HG02840 (cell line): Measurements from ENCODE around the gene CPSF7.
"Not testable (repeated sequence)": the region's sequence is repeated elsewhere in the genome, so short reads cannot be mapped to it uniquely, and the experiment has no call there.

Source experiments
- ATAC-seq: cut with Tn5 transposase; IDR thresholded peaks from one replicate; pipeline ENCODE4 v1.9.1; 2021; ENCODE audit warnings: mild to moderate bottlenecking, moderate library complexity, moderate number of reproducible peaks; ENCODE audit not compliant: unreplicated experiment, low FRiP score

Gene CPSF7

DNA sequence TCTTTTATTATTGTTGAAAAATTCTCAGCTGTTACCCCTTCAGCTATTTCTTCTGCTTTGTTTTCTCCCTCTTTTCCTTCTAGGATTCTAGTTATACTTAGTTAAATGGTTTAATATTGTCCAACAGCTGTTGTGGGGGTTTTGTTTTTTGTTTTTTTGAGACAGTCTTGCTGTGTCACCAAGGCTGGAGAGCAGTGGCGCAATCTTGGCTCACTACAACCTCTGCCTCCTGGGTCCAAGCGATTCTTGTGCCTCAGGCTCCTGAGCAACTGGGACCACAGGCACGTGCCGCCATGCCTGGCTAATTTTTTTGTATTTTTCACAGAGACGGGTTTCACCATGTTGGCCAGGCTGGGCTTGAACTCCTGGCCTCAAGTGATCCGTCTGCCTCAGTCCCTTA is 12.8 kb upstream of the CPSF7 start:
- ATAC-seq, result no peak

DNA sequence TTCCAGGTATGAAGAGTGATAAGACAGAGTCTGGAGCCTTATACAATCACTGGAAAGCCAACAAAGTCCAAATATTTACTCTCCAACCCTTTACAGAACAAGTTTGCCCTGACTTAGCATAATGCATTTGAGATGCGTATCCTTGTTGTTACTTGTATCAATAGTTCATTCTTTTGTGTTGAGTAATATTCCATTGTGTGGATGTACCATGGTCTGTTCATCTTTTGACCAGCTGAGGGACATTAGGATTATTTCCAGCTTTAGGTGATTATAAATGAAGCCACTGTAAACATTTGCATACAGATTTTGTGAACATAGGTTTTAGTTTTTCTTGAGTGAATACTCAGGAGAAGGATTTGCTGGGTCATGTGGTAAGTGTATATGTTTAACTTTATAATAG is 9.8 kb upstream of the CPSF7 start:
- ATAC-seq, result no peak

DNA sequence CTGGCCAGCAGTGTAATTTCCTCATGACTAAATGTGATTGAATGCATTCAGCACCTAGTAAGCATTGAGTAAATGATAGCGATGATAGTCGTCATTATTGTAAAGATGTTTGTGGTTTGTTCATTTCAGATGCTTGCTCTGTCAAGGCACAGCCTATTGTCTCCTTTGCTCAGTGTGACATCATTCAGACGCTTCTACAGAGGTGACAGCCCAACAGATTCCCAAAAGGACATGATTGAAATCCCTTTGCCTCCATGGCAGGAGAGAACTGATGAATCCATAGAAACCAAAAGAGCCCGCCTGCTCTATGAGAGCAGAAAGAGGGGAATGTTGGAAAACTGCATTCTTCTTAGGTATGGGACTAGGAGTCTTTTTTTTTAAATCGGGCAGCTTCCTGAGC is 7.7 kb upstream of the CPSF7 start:
- no peak for ATAC-seq

DNA sequence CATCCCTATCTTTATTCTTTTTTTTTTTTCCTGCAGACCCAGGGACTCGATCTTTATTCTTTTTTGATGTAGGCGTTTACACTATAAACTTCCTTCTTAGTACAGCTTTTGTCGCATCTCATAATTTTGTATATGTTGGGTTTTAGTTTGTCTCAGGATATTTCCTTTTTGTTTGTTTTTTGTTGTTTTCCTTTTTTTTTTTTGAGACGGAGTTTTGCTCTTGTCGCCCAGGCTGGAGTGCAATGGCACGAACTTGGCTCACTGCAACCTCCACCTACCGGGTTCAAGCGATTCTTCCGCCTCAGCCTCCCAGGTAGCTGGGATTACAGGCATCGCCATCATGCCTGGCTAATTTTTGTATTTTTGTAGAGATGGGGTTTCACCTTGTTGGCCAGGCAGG is 1.1 kb upstream of the CPSF7 start:
- ATAC-seq, result not testable (repeated sequence)

DNA sequence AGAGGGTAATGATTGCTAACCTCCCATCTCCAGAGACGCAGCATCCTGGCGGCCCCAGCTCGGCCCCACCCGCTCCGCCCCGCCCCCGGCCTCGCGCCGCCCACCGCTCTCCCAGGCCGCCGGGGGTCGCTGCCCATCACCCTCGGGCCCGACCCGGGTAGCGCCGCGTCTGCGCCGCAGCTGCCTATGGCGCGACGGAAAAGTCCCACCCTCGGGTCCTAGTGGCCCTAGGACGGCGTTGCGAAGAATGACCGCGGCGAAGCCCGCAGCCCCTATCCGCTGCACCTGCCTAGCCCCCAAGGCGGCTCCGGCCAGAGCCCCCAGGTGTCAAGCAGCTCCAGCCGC is 457 bp downstream of the CPSF7 start:
- ATAC-seq, result peak; percentile 46

DNA sequence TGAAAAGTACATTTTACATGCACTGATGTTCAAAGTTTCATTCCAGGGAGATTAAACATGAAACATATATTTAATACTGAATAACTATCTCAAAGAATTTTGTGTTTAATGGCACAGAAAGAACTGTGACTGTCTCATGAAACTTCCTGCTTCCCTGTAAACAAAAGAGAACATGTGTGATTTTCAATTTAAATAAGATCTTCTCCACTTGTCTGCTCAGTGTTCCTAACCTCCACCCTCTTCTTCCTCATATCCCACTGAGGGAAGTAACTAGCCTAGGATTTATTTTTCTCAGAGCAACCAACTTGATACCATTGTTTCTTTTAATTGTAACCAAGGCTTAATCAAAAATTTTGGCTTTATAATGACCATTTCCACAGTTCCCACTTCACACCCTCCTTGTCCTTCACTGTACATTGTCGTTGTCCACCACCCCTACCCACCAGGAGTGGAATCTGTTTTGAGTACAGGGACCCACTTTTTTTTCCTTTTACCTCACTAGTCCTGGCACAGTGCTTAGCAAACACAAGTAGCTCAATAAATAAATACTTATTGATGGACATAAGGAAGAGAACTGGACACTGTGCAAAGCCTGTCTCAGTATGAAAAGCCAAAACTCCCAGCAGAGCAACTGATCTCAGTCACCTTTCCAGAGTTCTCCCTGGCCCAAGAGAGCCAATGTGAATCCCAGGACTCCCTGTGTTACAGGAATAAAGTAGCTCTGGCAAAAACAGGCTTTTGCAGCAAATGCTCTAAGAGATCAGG is 4.2 kb downstream of the CPSF7 start:
- no peak for ATAC-seq

DNA sequence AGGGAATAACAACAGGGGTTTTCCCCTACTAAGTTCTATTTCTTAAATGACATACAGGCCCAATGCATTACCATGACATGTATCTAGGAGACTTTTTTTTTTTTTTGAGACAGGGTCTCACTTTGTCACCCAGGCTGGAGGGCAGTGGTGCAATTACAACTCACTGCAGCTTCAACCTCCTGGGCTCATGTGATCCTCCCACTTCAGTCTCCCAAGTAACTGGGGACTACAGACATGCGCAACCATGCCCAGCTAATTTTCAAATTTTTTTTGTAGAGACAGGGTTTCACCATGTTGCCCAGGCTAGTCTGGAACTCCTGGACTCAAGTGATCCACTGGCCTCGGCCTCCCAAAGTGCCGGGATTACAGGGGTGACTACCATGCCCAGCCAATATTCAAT is 7.5 kb downstream of the CPSF7 start:
- no peak for ATAC-seq

DNA sequence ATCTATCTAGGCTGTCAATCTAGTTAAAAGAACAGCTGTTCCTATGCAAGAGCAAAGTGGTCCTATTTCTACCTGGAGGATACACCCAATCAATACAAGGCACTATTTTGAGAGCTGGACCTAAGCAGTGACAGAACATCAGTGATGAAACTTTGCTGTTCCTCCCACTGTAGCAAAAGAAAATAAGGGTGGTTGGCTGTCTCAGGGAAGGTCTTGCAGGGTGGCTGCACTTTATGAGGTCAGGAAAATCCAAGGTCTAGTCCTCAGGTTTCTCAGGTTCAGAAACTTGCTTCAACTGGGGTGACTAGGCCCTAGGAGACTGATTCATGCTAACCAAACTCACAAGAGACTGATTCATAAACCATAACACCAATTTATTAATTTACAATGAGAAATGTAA is 11.6 kb downstream of the CPSF7 start:
- no peak for ATAC-seq

DNA sequence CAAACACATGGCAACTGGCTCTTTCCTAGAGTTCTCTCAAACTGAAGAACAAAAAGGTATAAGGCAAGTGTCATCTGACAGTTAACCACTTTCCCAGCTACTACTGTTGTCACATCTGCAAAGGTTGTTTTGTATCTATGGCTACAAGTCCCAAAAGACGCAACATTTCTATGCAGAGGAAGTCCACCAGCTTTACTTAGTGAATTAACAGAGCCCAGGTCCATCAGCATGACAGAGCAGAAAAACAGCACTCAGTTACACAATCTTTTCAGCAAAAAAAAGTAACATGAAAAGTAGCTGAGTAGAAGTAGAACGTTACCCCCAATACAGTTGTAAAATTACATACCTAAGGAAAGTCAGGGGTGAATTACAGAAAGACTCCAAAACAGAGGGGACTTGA is 12.1 kb downstream of the CPSF7 start:
- ATAC-seq, result no peak

DNA sequence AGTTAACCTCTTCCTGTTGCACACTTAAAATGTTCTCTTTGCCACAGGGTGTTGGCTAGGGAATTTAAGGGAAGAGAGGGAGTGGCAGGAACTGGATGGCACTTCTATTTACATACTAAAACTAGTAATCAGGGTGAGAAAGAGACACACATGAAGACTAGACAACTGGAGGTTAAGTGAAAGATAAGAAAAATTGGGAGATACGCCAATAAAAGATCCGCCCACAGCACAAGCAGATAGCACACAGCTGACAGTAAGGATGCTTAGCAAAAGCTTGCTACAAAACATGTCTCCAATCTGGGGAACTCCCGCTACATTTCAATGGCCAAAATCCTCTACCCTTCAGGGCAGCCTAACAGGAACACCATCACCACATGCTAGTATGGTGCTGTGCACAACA is 12.8 kb downstream of the CPSF7 start:
- ATAC-seq, result no peak

DNA sequence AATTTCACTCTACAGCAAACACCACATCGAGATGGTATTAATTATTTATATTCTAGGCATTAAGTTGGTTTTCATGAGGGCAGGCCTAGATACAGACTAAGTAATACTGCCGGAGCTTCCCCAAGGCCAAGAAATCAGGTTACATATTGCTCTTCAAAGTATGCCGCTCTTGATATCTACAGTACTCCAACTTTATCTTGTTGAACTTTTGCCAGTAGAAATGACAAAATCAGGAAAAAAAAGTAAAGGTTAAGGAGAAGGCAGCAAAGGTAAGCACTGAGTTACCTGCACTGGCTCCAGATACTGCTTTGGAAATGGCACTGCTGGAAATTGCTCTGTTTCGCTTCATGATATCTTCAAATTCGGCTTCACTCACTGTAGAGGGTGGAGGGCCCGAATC is 14.4 kb downstream of the CPSF7 start:
- ATAC-seq, result no peak

DNA sequence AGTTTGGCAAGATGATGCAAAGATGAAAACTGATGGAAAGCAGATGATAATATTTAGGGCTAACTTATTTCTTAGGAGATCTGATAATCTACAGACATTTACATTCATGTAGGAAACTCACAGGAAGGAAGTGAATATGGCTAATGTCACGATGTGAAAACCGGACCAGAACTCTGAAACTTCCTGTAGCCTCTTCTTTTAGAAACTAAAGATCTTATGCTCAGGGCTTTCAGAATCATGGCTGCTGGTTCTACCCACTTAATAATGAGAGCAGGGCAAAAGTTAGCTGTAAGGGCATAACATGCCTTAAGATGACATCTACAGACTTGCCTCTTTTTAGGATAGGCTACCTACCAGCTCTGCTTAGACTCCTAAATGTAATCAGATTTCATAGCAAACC is 15.2 kb downstream of the CPSF7 start:
- no peak for ATAC-seq

DNA sequence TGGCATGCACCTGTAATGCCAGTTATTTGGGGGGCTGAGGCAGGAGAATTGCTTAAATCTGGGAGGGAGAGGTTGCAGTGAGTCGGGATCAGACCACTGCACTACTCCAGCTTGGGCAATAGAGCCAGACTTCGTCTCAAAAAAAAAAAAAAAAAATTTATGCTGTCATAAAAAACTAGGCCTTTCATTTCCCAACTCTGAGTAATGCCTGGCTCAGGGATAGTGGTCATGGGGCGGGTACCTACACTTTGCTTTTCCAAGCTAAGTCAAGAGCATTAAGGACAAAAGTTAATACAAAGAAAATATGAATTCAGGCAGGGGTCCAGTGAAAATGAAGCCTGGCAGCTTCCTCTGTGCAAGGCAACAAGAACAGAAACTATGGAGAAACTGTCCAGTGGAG is 16.3 kb downstream of the CPSF7 start:
- no peak for ATAC-seq

DNA sequence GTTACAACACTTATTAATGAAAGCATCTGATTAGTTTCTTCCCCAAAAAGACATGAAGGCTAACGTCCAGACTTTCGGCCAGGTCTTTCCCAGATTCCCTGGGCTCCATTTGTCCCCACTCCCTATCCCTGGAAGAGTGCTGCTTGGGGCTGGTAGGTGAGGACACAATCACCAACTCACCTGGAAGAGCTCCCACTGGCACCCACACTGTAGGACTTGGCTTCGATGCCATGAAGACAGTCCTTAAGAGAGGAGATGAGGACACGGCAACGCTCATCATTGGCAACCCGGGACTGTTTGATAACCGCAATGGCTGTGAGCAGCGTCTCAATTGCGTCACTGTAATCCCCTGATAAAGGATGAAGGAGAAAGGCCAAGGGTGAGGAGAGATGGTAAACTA is 18.2 kb downstream of the CPSF7 start:
- ATAC-seq, result no peak

DNA sequence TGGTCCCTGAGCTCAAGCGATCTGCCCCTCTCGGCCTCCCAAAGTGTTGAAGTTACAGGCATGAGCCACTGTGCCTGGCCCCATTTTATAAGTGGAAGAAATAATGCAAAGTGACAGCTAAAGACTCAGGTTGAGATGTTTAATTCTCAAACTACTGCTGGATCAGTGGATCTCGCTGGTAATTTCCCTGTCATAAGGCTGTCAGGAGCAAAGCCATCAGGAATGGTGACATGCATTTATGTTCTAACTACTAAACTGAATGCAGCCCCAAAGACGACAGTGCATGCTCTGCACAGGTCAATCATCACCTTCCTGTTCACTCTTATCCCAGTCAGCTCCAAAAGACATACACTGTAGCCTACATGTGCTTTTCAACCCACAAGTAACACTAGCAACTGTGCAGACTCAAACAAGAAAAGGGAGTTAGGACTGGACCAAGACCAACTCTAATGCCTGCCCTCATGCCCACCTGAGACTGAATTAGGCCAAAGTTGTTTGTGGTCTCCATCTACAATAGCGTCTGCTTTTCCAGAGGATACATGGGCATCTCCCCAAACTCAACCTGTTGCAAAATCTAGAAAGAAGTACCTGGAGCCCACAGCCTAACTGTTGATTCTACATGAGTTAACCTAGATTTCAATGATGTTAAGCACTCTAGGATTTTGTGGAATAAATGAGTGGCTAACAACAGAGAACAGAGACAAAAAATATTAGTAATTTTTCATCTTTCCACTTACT is 22.6 kb downstream of the CPSF7 start:
- ATAC-seq, result no peak

DNA sequence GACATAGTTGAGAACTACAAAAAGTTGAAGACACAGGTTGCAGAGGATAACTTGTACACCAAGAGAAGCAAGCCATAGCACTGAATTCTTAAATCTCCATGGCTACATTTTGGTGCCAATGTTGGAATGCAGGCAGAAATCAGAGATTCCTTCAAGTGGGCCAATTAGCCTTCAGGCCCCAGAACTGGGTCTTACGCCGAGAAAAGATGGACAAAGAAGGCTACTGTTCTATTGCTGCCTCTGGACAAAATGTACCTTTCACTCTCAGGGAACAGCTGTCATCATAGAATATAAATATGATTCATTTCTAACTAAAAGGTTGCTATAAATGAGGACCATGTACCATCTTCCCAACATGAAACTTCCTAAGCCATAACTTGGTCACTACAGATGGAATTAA is 23.7 kb downstream of the CPSF7 start:
- ATAC-seq, result no peak

DNA sequence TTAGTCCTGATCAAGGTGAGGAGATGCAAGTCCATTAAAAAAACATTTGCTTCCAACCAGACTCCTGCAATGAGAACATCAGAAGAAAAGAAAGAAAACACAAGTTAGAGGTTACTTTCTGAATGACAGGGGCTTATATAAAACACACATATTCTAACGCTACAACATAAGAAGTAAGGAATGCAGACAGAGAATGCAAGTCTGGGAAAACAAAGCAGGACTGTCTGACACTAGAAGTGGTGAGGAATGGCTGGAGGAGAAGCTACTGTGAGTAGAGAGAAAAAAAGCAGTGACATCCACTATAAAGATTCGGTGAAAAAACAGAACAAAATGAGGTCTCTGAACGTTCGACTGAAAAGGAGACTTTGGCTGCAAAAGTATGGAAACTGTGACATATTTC is 25.1 kb downstream of the CPSF7 start:
- ATAC-seq, result no peak

DNA sequence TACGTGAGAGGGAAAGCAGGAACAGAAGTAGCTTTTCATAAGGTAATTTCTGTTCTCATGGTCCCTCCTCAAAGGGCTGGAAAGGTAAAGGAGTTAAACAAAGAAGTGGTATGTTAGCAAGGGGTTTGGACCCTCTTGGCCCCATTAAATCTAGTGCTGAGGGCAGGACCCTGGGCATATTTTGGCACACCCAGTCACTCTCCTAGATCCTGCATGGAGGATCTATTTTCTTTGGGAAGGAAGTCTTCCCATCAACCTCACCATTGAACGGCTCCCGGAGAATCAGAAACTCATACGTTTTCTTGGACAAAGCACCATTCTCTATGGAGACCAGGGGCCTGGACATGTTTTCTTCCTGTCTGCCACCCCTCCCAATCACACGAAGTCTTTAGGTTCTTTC is 25.7 kb downstream of the CPSF7 start:
- ATAC-seq, result no peak

DNA sequence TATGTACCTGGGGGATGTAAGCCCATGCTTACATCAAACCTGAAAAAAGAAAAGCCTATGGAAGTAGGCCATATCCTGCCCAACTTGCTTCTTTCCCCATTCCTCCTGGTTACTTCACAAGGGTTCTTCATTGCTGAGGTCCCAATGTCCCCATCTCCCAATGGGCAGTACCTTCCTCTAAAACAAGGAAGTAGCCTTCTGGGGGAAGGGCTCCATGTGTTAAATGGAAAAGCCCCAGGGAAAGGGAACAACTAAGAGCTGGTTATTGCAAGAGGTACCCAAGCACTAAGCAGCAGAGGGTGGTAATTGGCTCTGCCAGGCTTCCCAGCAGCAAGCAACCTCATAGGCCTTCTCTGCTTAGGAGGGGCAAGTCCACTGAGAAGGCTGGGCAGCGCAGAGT is 26.1 kb downstream of the CPSF7 start:
- ATAC-seq, result no peak

DNA sequence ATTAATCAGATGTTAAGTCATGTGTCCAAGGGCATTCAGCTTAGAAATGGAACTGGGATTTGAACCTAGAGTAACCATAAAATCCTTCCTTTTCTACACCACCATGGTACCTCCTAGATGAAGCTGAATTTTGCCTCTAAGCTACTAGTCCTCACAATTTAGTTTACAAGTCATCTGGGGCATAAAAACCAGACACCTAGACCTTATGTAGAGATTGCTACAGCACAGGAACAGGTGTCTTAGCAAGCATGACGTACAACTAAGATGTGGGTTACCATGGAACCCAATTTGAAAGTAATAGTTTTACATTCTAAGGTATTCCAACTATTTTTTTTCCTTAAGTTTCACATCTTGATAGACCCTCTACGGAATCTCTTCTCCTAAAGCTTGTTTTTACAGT is 28.2 kb downstream of the CPSF7 start:
- no peak for ATAC-seq

DNA sequence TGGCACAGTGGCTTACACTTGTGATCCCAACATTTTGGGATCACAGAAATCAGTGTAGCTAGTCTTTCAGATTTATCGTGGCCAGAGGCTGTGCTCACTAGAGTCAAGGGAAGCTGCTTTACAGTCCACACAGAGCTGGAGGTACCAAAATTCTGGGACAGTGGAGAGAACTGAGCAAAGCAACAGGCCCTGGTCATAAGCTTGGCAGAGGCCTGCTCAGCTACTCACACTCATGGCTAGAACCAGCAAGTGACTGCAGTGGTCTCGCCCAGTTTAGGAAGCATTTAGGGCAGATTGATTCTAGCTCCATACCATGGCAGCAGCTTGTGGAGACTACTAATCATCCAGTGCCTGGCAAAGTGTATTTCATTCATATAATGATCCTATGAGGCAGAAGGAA is 28.6 kb downstream of the CPSF7 start:
- ATAC-seq, result no peak

DNA sequence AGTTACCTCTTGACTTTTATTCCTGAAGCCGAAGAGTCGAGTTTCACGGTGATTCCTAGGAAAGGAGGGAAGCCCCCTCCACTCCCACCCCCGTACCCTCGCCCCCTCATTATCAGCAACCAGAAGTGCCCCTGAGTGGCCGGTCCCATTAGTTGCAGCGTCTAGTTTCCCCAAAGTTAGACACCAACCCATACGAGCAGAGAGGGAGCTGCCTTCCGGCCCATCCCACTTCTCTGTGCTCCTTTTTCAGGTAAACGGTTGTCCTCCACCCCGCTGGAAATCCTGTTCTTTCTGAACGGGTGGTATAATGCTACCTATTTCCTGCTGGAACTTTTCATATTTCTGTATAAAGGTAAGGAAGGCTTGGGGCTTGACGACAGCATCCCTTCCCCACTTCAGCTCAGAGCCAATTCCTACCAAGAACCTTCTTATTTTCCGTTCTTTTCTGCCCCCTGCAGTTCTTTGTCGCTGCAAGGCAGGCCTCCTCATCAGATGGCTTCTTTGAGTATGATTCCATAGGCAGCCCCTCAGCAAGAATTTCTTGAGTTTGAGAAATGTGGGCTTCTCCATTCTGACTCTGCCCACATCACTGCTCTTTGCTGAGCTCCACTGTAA is 36.7 kb downstream of the CPSF7 start:
- no peak for ATAC-seq
